Fibroblast of lung (primary cell): ENCODE results near the gene GDAP2. TPM values are rescaled to one million over a fixed set of nuclear protein-coding genes. Genes with fewer than 3 reads are reported as not detected.

Source experiments
- DNase-seq, 2 donors: peaks; one replicate each; pipeline versions ENCODE4 v3.0.0 to v3.0.0-alpha.2; 2010; ENCODE audit warnings: low read depth in 2 of 2
- H2AFZ ChIP-seq: 2 replicates; pipeline ENCODE4 v1.5.1; 2012; ENCODE audit warnings: low read length, control low read depth, inconsistent platforms
- H3K27ac ChIP-seq: 2 replicates; pipeline ENCODE4 v1.5.1; 2011; ENCODE audit warnings: low read length, control low read depth; ENCODE audit not compliant: insufficient read depth
- H3K27me3 ChIP-seq: 2 replicates; pipeline ENCODE4 v1.5.1; 2011; ENCODE audit warnings: mild to moderate bottlenecking, low read length; ENCODE audit not compliant: control insufficient read depth, insufficient read depth
- H3K36me3 ChIP-seq: 2 replicates; pipeline ENCODE4 v1.5.1; 2011; ENCODE audit warnings: low read length; ENCODE audit not compliant: control insufficient read depth, insufficient read depth
- H3K4me1 ChIP-seq: 2 replicates; pipeline ENCODE4 v1.5.1; 2011; ENCODE audit warnings: low read length; ENCODE audit not compliant: control insufficient read depth, insufficient read depth; ENCODE audit errors: extremely low read depth
- H3K4me2 ChIP-seq: 2 replicates; pipeline ENCODE4 v1.5.1; 2011; ENCODE audit warnings: low read length, control low read depth; ENCODE audit not compliant: insufficient read depth; ENCODE audit errors: extremely low read depth
- H3K4me3 ChIP-seq, 4 experiments: fragments of 200-600 bp in 1 of 4; sonication (generic) in 1 of 4; replicated peaks in 1 of 4; 2 replicates each; pipeline ENCODE4 v1.5.1; 2011 to 2016; ENCODE audit warnings: low read length in 4 of 4, low read depth in 3 of 4, mild to moderate bottlenecking in 3 of 4, control low read depth in 2 of 4, inconsistent platforms in 1 of 4, mixed read lengths in 1 of 4; ENCODE audit not compliant: insufficient read depth in 1 of 4; ENCODE audit errors: control extremely low read depth in 1 of 4
- H3K79me2 ChIP-seq: 2 replicates; pipeline ENCODE4 v1.5.1; 2012; ENCODE audit warnings: mild to moderate bottlenecking, low read length, inconsistent platforms; ENCODE audit not compliant: control insufficient read depth, insufficient read depth
- H3K9ac ChIP-seq: 2 replicates; pipeline ENCODE4 v1.5.1; 2011; ENCODE audit warnings: mild to moderate bottlenecking, low read length, control low read depth; ENCODE audit not compliant: insufficient read depth
- H3K9me3 ChIP-seq: 2 replicates; pipeline ENCODE4 v1.5.1; 2012; ENCODE audit warnings: low read depth, low read length; ENCODE audit not compliant: control insufficient read depth, insufficient read depth
- H4K20me1 ChIP-seq: 2 replicates; pipeline ENCODE4 v1.5.1; 2011; ENCODE audit warnings: low read length; ENCODE audit not compliant: control insufficient read depth, insufficient read depth; ENCODE audit errors: extremely low read depth
- CTCF ChIP-seq, 2 donors: IDR thresholded peaks in 1 of 2; conservative IDR thresholded peaks in 1 of 2; 1 replicate in 1 of 2; 2 replicates in 1 of 2; pipeline ENCODE4 v1.5.1; 2011 to 2012; ENCODE audit warnings: low read length in 2 of 2, control low read depth in 1 of 2, inconsistent platforms in 1 of 2, low read depth in 1 of 2, mild to moderate bottlenecking in 1 of 2
- EZH2 ChIP-seq: IDR thresholded peaks from 2 replicates; pipeline ENCODE4 v1.5.1; 2012; ENCODE audit warnings: low read length, control low read depth, mild to moderate bottlenecking; ENCODE audit errors: missing control alignments
- polyA plus RNA-seq, 2 donors: library from polyadenylated mRNA; depleted of rRNA in 1 of 2; stranded (reverse) in 1 of 2; unstranded in 1 of 2; fragments of >200 nt; gene quantifications; 2 replicates each; pipeline ENCODE4 v1.2.1, GENCODE V29; 2011 to 2012; ENCODE audit warnings: missing spikeins in 1 of 2
- total RNA-seq: library from RNA; depleted of rRNA; stranded (reverse); fragments of >200 nt; gene quantifications from 2 replicates; pipeline ENCODE4 v1.2.1, GENCODE V29; 2014

Gene GDAP2
- total and polyA plus RNA-seq, 2 donors (not counting 1 experiment from before 2014, with no cell fraction given) = 16.2 to 29.7 TPM

GRCh38 chr1:117905019-117905418 lies 24.4 kb downstream of the GDAP2 start:
- DNase-seq = no peak
- no peaks in the 10 kb centered on the region for H3K79me2 ChIP-seq
- no peak overlapping the region for H3K4me3 ChIP-seq
- H3K9me3 ChIP-seq = no peaks in the 10 kb centered on the region
- H4K20me1 ChIP-seq = no peaks in the 10 kb centered on the region
- no peak for TF ChIP-seq EZH2
- TF ChIP-seq CTCF (conservative IDR thresholded peaks at IDR 0.05 in 1 of 2, IDR thresholded peaks at IDR 0.05 in 1 of 2; ENCODE audit: low read depth in 1 of 2, low read length in 2 of 2) = no peak
- no peaks in the 10 kb centered on the region for H3K36me3 ChIP-seq
- no peak overlapping the region for H3K27ac ChIP-seq
- no peaks in the 10 kb centered on the region for H3K4me1 ChIP-seq
- H3K4me2 ChIP-seq = no peak overlapping the region
- no peak overlapping the region for H3K9ac ChIP-seq
- H2AFZ ChIP-seq = no peak overlapping the region
- no peaks in the 10 kb centered on the region for H3K27me3 ChIP-seq

DNA sequence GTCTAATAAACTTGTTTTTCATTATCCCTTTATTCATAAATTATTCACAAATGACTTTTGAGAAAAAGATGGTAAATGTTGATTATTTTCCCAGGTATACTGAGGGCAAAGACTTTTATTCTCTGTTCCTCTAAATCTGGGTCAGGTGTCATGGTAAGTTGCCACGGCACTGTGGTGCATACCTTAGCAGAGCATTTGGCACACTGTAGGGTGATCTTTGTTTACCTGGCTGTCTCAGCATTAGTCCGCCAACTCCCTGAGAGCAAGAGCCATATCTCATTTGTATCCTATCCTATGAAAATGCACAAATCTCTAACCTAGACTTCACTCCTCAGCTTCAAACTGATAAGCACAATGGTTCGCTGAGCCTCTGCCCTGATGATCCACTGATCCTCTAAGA lies 24.9 kb downstream of the GDAP2 start:
- H3K27ac ChIP-seq = no peak overlapping the region
- H3K79me2 ChIP-seq = no peaks in the 10 kb centered on the region
- H3K36me3 ChIP-seq = no peaks in the 10 kb centered on the region
- H4K20me1 ChIP-seq = no peaks in the 10 kb centered on the region
- H3K4me2 ChIP-seq = no peak overlapping the region
- DNase-seq = no peak
- no peak overlapping the region for H3K4me3 ChIP-seq
- no peak overlapping the region for H3K9ac ChIP-seq
- TF ChIP-seq EZH2 = no peak
- TF ChIP-seq CTCF (conservative IDR thresholded peaks at IDR 0.05 in 1 of 2, IDR thresholded peaks at IDR 0.05 in 1 of 2; ENCODE audit: low read depth in 1 of 2, low read length in 2 of 2) = no peak
- H3K4me1 ChIP-seq = no peaks in the 10 kb centered on the region
- H2AFZ ChIP-seq = no peak overlapping the region
- no peaks in the 10 kb centered on the region for H3K27me3 ChIP-seq
- H3K9me3 ChIP-seq = no peaks in the 10 kb centered on the region

DNA sequence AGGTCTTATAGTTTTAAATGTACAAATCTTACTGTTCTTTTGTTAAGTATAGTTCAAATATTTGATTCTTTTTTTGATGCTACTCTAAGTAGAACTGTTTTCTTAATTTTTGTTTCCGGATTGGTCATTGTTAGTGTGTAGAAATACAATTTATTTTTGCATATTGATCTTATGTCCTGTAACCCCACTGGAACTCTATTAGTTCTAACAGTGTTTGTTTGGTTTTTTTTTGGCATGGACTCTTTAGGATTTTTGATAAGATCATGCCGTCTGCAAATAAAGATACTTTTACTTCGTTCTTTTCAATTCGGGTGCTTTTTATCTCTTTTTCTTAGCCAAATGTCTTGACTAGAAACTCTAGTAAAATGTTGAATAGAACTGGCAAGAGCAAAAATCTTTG lies 26.5 kb downstream of the GDAP2 start:
- Histone ChIP-seq H3K4me3 (no peak overlapping the region), H4K20me1 (no peaks in the 10 kb centered on the region), H3K4me1 (no peaks in the 10 kb centered on the region), H3K9ac (no peak overlapping the region), H3K36me3 (no peaks in the 10 kb centered on the region), H2AFZ (no peak overlapping the region), H3K9me3 (no peaks in the 10 kb centered on the region), H3K27me3 (no peaks in the 10 kb centered on the region), H3K27ac (no peak overlapping the region), H3K4me2 (no peak overlapping the region), H3K79me2 (no peaks in the 10 kb centered on the region)
- no peak for DNase-seq
- no peak for TF ChIP-seq EZH2
- no peak for TF ChIP-seq CTCF (conservative IDR thresholded peaks at IDR 0.05 in 1 of 2, IDR thresholded peaks at IDR 0.05 in 1 of 2; ENCODE audit: low read depth in 1 of 2, low read length in 2 of 2)
